Neural crest cell (in vitro differentiated cells): ENCODE measurements around the gene HSF4. TPM values are rescaled to one million over a fixed set of nuclear protein-coding genes. Genes with fewer than 3 reads are reported as not detected.
A peak's percentile ranks its signal among the peaks of the same experiment; 100 is the strongest.

Source experiments
- DNase-seq: peaks from one replicate; pipeline ENCODE4 v3.0.0; 2021; ENCODE audit warnings: low read depth, mixed read lengths, low spot score
- H3K27ac Mint-ChIP-seq: one replicate; pipeline ENCODE4 v1.8.0; 2021; ENCODE audit warnings: mild to moderate bottlenecking, mixed read lengths; ENCODE audit not compliant: unreplicated experiment
- H3K27me3 Mint-ChIP-seq: 2 replicates; pipeline ENCODE4 v1.8.0; 2021; ENCODE audit warnings: low read depth, mild to moderate bottlenecking, mixed read lengths
- H3K36me3 Mint-ChIP-seq: 2 replicates; pipeline ENCODE4 v1.8.0; 2021; ENCODE audit warnings: low read depth, mild to moderate bottlenecking, mixed read lengths
- H3K4me1 Mint-ChIP-seq: 2 replicates; pipeline ENCODE4 v1.8.0; 2021; ENCODE audit warnings: mixed read lengths
- H3K4me3 Mint-ChIP-seq: one replicate; pipeline ENCODE4 v1.8.0; 2021; ENCODE audit warnings: mild to moderate bottlenecking, mixed read lengths
- H3K9me3 Mint-ChIP-seq: 2 replicates; pipeline ENCODE4 v1.8.0; 2021; ENCODE audit warnings: mixed read lengths
- total RNA-seq: library from RNA; stranded (reverse); gene quantifications from 2 replicates; pipeline ENCODE4 v1.2.1, GENCODE V29; 2021
- TF ChIP-seq, protein P1 (sequence below): fragments of 200-600 bp; sonication (generic); conservative IDR thresholded peaks from 2 replicates; pipeline ENCODE4 v1.5.0; 2021; ENCODE audit warnings: antibody characterized with exemption, mild to moderate bottlenecking

The HSF4 gene
- total RNA-seq, 1 donor from 2014 or later: 1.3 TPM

DNA sequence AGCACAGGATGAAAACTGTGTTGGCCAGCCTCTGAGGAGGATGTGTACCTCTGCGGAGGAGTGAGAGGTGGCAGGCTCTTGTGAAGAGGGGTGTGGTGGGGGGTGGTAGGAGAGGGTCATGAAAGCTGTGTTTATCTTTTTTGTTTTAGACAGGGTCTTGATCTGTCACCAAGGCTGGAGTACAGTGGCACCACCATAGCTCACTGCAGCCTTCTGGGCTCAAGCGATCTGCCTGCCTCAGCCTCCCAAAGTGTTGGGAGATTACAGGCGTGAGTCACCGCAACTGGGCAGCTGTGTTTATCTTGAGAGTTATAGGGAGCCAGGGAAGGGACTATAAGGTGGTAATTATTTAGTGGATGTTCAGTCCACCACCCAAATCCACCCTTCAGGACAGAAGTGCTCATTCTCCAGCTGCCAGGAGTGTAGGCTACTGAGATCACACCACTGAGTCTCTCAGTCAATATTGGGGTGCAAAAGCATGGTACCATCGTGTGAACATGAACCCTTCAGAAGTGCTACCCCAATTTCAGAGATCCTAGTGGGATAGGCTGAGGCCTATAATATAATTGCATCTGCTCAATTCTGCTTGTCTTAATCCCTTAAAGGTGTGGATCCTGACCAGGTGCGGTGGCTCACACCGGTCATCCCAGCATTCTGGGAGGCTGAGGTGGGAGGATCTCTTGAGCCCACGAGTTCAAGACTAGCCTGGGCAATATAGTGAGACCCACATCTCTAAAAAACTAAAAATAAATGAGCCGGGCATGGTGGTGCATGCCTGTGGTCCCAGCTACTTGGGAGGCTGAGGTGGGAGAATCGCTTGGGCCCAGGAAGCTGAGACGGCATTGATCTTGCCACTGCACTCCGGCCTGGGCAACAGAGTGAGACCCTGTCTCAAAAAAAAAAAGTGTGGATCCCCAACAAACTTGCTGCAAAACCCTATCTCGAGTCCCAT, 26.2 kb downstream of the HSF4 start:
- no peak for DNase-seq
- Mint-ChIP-seq H3K36me3 (no peaks in the 10 kb centered on the region), H3K27ac (no peak overlapping the region), H3K9me3 (no peaks in the 10 kb centered on the region), H3K4me1 (peaks cover 23% of the 10 kb centered on the region), H3K27me3 (peaks cover 11% of the 10 kb centered on the region), H3K4me3 (peak overlapping the region; percentile 93)
- TF ChIP-seq, protein P1, sequence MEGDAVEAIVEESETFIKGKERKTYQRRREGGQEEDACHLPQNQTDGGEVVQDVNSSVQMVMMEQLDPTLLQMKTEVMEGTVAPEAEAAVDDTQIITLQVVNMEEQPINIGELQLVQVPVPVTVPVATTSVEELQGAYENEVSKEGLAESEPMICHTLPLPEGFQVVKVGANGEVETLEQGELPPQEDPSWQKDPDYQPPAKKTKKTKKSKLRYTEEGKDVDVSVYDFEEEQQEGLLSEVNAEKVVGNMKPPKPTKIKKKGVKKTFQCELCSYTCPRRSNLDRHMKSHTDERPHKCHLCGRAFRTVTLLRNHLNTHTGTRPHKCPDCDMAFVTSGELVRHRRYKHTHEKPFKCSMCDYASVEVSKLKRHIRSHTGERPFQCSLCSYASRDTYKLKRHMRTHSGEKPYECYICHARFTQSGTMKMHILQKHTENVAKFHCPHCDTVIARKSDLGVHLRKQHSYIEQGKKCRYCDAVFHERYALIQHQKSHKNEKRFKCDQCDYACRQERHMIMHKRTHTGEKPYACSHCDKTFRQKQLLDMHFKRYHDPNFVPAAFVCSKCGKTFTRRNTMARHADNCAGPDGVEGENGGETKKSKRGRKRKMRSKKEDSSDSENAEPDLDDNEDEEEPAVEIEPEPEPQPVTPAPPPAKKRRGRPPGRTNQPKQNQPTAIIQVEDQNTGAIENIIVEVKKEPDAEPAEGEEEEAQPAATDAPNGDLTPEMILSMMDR: no peak

- H3K4me3 Mint-ChIP-seq: peak overlapping the region; percentile 93
- TF ChIP-seq, protein P1: no peak
These were observed 27.0 kb downstream of the HSF4 start for GRCh38 chr16:67191411-67191994.

DNA sequence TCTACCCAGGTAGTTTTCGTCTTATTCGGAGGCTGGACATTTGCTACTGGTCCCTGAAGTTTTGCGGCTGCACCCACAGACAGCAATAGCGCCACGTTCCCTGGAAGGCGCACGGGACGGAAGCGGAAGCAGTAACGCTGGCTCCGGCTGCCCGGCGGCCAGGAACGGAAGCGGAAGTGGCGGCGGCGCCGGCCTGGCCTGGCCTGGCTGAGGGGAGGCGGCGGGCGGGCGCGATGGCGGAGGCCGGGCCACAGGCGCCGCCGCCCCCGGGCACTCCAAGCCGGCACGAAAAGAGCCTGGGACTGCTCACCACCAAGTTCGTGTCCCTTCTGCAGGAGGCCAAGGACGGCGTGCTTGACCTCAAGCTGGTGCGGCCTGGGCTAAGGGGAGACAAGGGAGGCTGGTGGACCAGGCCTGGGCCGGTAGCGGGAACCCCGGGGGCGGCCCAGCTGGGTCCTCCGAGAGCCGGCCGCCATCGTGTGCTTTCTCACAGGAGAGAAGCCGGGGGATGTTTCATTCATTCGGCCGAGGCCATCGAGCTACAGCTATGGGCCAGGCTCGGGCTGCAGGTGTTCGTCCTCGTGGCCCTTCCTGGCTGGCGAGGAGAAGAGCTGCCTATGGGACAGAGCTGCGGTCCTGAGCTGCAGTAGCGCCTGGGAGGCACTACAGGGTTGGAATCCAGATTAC, 27.6 kb downstream of the HSF4 start, which contains the start of gene E2F4:
Gene E2F4 (plus strand): TSS at position 161 of the 687 bp plus-strand sequence. CDS start 73 bp downstream, at position 234.
- no peaks in the 10 kb centered on the region for H3K9me3 Mint-ChIP-seq
- peaks cover 2% of the 10 kb centered on the region for H3K27me3 Mint-ChIP-seq
- peak within 1 kb of the TSS; percentile 93 for H3K4me3 Mint-ChIP-seq
- H3K36me3 Mint-ChIP-seq: peaks cover 9% of the 10 kb centered on the region
- peak within 1 kb of the TSS; percentile 43 for H3K27ac Mint-ChIP-seq
- DNase-seq: peak; percentile 76
- peaks cover 31% of the 10 kb centered on the region for H3K4me1 Mint-ChIP-seq
- TF ChIP-seq, protein P1: no peak

More at GRCh38 chr16:67191411-67191994, 27.0 kb downstream of the HSF4 start:
- no peak for DNase-seq
- no peak overlapping the region for H3K27ac Mint-ChIP-seq
- no peaks in the 10 kb centered on the region for H3K9me3 Mint-ChIP-seq
- peaks cover 28% of the 10 kb centered on the region for H3K4me1 Mint-ChIP-seq
- H3K27me3 Mint-ChIP-seq: peaks cover 4% of the 10 kb centered on the region
- H3K36me3 Mint-ChIP-seq: peaks cover 5% of the 10 kb centered on the region

GRCh38 chr16:67192781-67193361, 28.3 kb downstream of the HSF4 start:
- Mint-ChIP-seq H3K4me3 (peak overlapping the region; percentile 93), H3K27me3 (peaks cover 2% of the 10 kb centered on the region), H3K36me3 (peaks cover 9% of the 10 kb centered on the region), H3K27ac (peak overlapping the region; percentile 43), H3K4me1 (peaks cover 31% of the 10 kb centered on the region), H3K9me3 (no peaks in the 10 kb centered on the region)
- TF ChIP-seq, protein P1: no peak
- DNase-seq: no peak

- H3K9me3 Mint-ChIP-seq: no peaks in the 10 kb centered on the region
- TF ChIP-seq, protein P1: no peak
- no peak overlapping the region for H3K27ac Mint-ChIP-seq
These were observed 29.0 kb downstream of the HSF4 start for GRCh38 chr16:67193536-67193935.

More at GRCh38 chr16:67193536-67193935, 29.0 kb downstream of the HSF4 start:
- H3K4me3 Mint-ChIP-seq: peak overlapping the region; percentile 93
- H3K4me1 Mint-ChIP-seq: peaks cover 31% of the 10 kb centered on the region
- H3K27me3 Mint-ChIP-seq: no peaks in the 10 kb centered on the region
- H3K36me3 Mint-ChIP-seq: peaks cover 9% of the 10 kb centered on the region
- DNase-seq: no peak
